ENCODE data around the gene TENM3. TPM values are rescaled to one million over a fixed set of nuclear protein-coding genes. Genes with fewer than 3 reads are reported as not detected.

The TENM3 gene
- total and polyA plus RNA-seq, 2 of the 8 experiments (the other 6 are each of a cell fraction or from before 2014, with no cell fraction given) = 36.9 to 69.3 TPM

DNA sequence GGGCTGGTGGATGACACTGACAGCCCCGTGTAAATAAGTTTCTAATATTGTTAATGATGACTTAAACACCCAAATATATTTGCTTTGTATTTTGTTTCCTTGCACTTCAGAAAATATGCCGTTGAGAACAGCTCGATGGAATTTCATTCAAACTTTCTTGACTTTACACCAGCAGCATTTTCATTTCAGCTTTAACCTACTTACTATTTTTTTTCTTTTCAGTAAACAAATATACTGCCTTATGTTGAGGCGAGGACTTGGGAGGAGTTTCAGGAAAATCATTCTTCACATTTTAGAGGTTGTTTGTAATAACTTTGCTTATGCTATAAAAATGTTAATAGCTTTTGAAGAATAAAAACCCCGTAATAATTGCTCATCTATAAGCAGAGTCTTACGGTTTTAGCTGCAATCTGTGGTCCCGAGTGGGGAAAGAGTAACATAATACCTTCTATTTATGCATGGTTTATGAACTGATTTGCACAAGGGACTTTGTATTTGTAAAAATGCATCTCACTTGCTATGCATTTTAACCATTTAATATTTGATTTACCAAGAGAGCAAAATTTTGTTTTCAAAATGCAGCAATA lies 14.1 kb upstream of the TENM3 start:
- Histone ChIP-seq H3K56ac (replicated peaks; ENCODE audit: insufficient read length, low read depth, low read length) (no peak overlapping the region), H3K9me3 (ENCODE audit: insufficient read depth in 2 of 2, low read depth in 1 of 2, low read length in 1 of 2) (no peaks in the 10 kb centered on the region), H3K4me2 (ENCODE audit: insufficient read depth in 1 of 2, low read depth in 2 of 2, low read length in 2 of 2) (no peak overlapping the region), H3K27ac (ENCODE audit: low read depth, low read length) (no peak overlapping the region), H3K4ac (replicated peaks; ENCODE audit: insufficient read length, low read depth, low read length) (no peak overlapping the region), H3K36me3 (ENCODE audit: control insufficient read depth in 2 of 4, insufficient read depth in 4 of 4, low read length in 3 of 4) (no peaks in the 10 kb centered on the region; a peak in 1 of 8 replicates), H4K91ac (replicated peaks; ENCODE audit: insufficient read length, low read length) (no peak overlapping the region), H3K14ac (ENCODE audit: insufficient read length) (no peak overlapping the region), H4K8ac (ENCODE audit: extremely low read depth, insufficient read depth, low read length) (no peak overlapping the region), H3K27me3 (replicated peaks in 1 of 4; ENCODE audit: control insufficient read depth in 3 of 4, extremely low read depth in 1 of 4, insufficient read depth in 3 of 4, low read length in 3 of 4) (no peaks in the 10 kb centered on the region), H2BK120ac (replicated peaks; ENCODE audit: low read depth, low read length) (no peak overlapping the region), H2BK5ac (ENCODE audit: low read depth, low read length) (no peak overlapping the region), H3K9ac (replicated peaks in 1 of 4; ENCODE audit: extremely low read depth in 1 of 4, low read depth in 3 of 4, low read length in 3 of 4) (no peak overlapping the region), H3K23ac (ENCODE audit: insufficient read length) (no peak overlapping the region), H3K18ac (ENCODE audit: extremely low read depth, low read length) (no peak overlapping the region), H4K20me1 (replicated peaks in 1 of 2; ENCODE audit: control insufficient read depth in 1 of 2, insufficient read depth in 2 of 2, low read length in 2 of 2) (no peaks in the 10 kb centered on the region), H3K79me2 (ENCODE audit: control insufficient read depth in 1 of 2, insufficient read depth in 2 of 2, low read length in 2 of 2) (no peaks in the 10 kb centered on the region), H2BK20ac (ENCODE audit: low read length) (no peak overlapping the region), H3K23me2 (ENCODE audit: low read depth, low read length) (no peaks in the 10 kb centered on the region), H3K4me3 (ENCODE audit: extremely low read depth in 1 of 4, insufficient read depth in 2 of 4, low read depth in 3 of 4, low read length in 4 of 4) (no peak overlapping the region), H2AK5ac (ENCODE audit: low read depth, low read length) (no peak overlapping the region), H2AFZ (ENCODE audit: low read length) (no peak overlapping the region), H3K79me1 (ENCODE audit: low read depth, low read length) (no peaks in the 10 kb centered on the region), H2BK15ac (ENCODE audit: low read length) (no peak overlapping the region), H4K5ac (ENCODE audit: insufficient read length, low read depth, low read length) (no peak overlapping the region), H3K4me1 (replicated peaks in 1 of 4; ENCODE audit: control insufficient read depth in 3 of 4, insufficient read depth in 4 of 4, low read length in 3 of 4) (peaks cover 0 to 3% (median 0%) of the 10 kb centered on the region in 4 experiments; a peak in 1 of 7 replicates), H2BK12ac (ENCODE audit: low read depth, low read length) (no peak overlapping the region)
- ChIA-PET CTCF (ENCODE audit: partially characterized antibody) (interaction anchor here (1.1 kb wide), 1 partner anchor 10 kb away, joined by 3 read pairs; no protein-coding TSS in a partner anchor), POLR2A (ENCODE audit: partially characterized antibody) (interaction anchor here (1.1 kb wide), 1 partner anchor 57 kb away, joined by 3 read pairs; no protein-coding TSS in a partner anchor)
- 93% methylated on average over 7 of the region's 7 CpGs; no CpG with 5 or more reads in 1 of the 2 experiments for WGBS, 2 experiments (ENCODE audit: extremely low coverage in 1 of 2, insufficient coverage in 1 of 2, insufficient read length in 1 of 2, insufficient replicate concordance in 2 of 2, low coverage in 1 of 2, low lambda C conversion rate in 2 of 2, missing lambda C conversion rate in 1 of 2)
- FAIRE-seq (no peak), DNase-seq (ENCODE audit: low read depth in 1 of 2, low spot score in 2 of 2) (no peak)
- TF ChIP-seq SIN3A (conservative IDR thresholded peaks at IDR 0.05 in 1 of 2, IDR thresholded peaks at IDR 0.05 in 1 of 2; ENCODE audit: low read depth in 1 of 2, low read length in 2 of 2) = no peak
- TF ChIP-seq POLR2A (IDR thresholded peaks at IDR 0.05; ENCODE audit: control extremely low read depth in 1 of 2, low read depth in 2 of 2, low read length in 2 of 2) = no peak
- no peak for TF ChIP-seq SP4 (IDR thresholded peaks at IDR 0.05; ENCODE audit: low read length)
- TF ChIP-seq YY1 (IDR thresholded peaks at IDR 0.05; ENCODE audit: low read depth, low read length) = no peak
- TF ChIP-seq HDAC6 (IDR thresholded peaks at IDR 0.05; ENCODE audit: low read depth, low read length) = no peak
- no peak for TF ChIP-seq TBP (IDR thresholded peaks at IDR 0.05; ENCODE audit: low read depth, low read length)
- TF ChIP-seq RFX5 (IDR thresholded peaks at IDR 0.05; ENCODE audit: borderline replicate concordance, low read depth, low read length) = no peak
- TF ChIP-seq MAFK (IDR thresholded peaks at IDR 0.05; ENCODE audit: low read depth, low read length) = no peak
